22Rv1 (cell line): ENCODE results near the gene FADD.

ENCODE experiments used
- CTCF ChIP-seq: fragments of 450-650 bp; IDR thresholded peaks from 2 replicates; pipeline ENCODE4 v1.5.1; 2017; ENCODE audit warnings: mild to moderate bottlenecking
- ZFX ChIP-seq: fragments of 450-650 bp; IDR thresholded peaks from 2 replicates; pipeline ENCODE4 v1.6.1; 2017; ENCODE audit warnings: antibody characterized with exemption, borderline replicate concordance

DNA sequence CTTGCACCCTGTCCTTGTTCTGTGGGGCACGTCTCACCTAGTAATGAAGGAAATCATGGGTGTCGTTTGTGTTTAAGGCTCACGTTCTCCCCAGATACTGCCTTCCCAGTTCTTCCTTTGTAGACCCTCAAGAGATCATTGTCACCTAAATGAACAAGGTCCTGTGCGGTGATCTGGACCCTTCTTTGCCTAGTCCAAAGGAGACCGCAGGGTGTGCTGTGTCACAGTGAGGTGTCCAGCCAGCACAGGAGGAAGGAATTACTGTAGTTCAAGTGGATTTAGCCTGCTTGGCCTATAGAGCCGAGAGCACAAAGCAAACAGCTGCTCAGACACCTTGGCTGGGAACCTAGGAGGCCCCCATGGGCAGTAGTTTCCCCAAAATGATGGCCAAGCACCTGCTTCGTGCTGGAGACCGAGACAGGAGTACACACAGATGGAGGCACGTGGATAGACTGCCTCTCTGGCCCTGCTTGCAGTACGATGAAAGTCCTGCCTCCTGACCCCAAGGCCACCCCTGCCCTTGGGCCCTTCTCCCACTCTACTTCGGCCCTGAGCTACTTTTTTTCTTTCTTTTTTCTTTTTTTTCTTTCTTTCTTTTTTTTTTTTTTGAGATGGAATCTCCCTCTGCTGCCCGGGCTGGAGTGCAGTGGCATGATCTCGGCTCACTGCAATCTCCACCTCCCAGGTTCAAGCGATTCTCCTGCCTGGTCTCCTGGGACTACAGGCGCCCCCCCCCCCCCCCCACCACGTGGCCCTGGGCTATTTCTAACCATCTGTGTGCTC lies 48.0 kb downstream of the FADD start:
- TF ChIP-seq CTCF (no peak), ZFX (no peak)
